Retinal pigment epithelial cell (primary cell): ENCODE data around the gene TBATA.

ENCODE experiments used
- DNase-seq: peaks from one replicate; pipeline ENCODE4 v3.0.0-alpha.2; 2010; ENCODE audit warnings: low read depth
- H3K4me3 ChIP-seq: 2 replicates; pipeline ENCODE4 v1.5.1; 2011; ENCODE audit warnings: mild to moderate bottlenecking, low read length, control low read depth, moderate library complexity
- TF ChIP-seq, protein P1 (sequence below): conservative IDR thresholded peaks from 2 replicates; pipeline ENCODE4 v1.5.1; 2011; ENCODE audit warnings: low read depth, low read length, control low read depth, inconsistent platforms

Gene TBATA

DNA sequence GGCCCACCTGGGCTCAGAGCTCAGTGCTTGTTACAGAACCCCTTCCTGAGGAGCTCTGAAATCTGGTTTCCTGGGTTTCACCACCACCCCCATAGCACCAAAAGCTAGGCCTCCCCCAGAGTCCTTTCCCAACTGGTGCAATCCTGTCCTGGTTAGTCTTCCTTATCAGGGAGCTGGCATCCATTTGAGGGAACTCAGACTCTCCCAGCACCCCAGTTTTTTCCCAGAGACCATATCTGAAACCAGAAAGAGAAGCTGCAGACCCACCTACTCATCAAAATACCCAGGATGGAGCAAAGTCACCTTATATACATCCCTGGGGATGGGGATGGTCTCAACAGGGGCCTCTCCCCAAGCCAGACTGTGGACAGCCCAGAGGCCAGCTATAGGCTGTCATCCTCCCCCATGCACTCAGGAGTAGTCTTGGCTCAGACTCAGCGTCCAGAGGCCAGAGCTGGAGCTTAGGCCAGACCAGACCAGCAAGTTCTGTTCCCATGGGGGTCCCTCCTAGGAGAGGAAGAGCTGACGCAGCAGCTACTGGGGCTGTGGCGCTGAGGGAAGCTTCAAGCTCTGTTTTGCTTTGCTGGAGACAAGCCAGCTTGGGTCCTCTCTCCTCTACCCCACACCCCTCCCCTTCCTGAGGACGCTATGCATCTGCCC lies 3.0 kb downstream of the TBATA start:
- DNase-seq, result no peak
- no peak overlapping the region for H3K4me3 ChIP-seq
- TF ChIP-seq, protein P1, sequence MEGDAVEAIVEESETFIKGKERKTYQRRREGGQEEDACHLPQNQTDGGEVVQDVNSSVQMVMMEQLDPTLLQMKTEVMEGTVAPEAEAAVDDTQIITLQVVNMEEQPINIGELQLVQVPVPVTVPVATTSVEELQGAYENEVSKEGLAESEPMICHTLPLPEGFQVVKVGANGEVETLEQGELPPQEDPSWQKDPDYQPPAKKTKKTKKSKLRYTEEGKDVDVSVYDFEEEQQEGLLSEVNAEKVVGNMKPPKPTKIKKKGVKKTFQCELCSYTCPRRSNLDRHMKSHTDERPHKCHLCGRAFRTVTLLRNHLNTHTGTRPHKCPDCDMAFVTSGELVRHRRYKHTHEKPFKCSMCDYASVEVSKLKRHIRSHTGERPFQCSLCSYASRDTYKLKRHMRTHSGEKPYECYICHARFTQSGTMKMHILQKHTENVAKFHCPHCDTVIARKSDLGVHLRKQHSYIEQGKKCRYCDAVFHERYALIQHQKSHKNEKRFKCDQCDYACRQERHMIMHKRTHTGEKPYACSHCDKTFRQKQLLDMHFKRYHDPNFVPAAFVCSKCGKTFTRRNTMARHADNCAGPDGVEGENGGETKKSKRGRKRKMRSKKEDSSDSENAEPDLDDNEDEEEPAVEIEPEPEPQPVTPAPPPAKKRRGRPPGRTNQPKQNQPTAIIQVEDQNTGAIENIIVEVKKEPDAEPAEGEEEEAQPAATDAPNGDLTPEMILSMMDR, result no peak

DNA sequence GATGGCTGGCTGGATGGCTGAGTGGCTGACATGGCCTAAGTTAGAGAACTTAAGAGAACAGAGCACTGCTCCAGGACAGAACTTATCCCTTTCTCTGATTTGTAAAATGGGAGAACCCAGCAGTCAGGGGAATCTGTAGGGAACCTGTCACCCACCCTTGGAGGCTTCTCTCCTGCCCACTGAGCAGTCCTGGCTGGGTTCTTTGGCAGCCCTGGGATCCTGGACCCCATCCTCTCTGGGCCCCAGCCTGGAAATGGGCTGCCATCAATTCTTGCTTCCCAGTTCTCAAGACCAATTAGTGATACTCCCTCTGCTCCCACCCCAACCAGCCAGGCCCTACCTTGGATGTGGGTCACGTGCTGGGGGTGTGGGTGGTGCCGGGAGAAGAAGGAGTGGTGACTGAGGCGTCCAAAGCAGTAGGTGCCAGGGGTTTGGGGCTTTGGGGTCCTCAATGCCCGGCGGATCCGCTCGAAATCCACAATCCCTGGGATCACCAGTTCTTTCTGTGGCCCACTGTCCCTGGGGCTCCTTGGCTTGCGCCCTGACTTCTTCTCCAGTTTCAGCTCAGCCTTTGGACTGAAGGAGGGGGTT lies 3.6 kb downstream of the TBATA start:
- DNase-seq, result no peak
- H3K4me3 ChIP-seq, result no peak overlapping the region
- TF ChIP-seq, protein P1, result no peak

DNA sequence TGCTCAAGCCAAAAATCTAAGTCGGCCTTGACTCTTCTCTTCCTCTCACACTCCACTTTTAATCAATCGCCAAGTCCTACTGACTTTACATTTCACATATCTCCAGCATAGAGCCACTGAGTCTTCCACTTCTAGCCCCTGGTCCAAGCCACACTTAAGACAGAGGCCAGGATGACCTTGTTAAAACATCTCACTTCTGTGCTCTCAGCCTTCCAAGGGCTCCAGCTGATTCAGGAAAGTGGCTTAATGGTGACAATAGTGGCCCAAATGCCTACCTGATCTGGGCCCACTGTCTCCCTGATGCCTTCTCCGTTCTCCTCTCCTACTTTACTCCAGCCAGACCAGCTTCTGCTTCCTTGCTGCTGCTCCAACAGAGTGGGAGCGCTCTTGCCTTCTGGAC lies 4.4 kb downstream of the TBATA start:
- H3K4me3 ChIP-seq, result no peak overlapping the region
- DNase-seq, result no peak
- TF ChIP-seq, protein P1, result no peak

GRCh38 chr10:70780370-70780760 lies 4.8 kb downstream of the TBATA start:
- H3K4me3 ChIP-seq, result no peak overlapping the region
- no peak for DNase-seq
- TF ChIP-seq, protein P1, result no peak

DNA sequence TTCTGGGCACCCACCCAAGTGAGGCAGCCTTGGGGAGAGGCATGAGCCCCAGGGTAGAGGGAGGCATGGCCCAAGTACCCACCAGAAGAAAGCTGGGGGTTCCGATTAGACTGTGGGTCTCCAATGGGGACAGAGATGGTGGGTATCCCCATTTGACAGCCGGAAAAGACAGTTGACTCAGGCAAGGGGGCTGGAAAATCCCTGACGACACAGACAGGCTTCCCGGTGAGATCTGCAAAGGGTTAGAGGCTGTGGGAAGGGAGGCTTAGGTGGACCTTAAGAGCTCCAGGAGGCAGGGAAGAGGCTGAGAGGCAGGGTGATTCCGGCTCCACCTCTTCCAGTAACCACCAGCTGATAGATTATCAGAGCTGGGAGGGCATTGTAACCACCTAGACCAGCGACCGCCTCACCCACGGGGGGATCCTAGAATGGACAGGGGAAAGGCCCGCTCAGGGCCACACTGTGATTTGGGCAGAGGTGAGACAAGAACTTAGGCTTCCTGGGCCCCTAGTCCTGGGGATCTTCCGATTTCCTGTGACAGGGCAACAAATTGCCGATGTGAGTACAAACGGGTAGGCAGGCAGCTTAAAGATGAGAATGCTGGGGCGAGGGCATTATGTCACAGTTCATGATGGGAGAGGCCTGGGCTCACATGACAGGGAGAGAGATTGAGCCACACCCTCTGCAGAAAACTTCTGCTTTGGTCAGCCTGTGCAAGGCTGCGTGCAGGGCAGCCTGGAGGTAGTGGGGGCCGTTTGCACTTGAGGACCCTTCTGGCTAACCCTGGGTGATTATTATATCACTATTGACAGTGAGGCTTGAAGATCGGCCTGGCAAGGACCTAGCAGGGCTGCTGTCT lies 5.4 kb downstream of the TBATA start:
- DNase-seq, result no peak
- H3K4me3 ChIP-seq, result no peak overlapping the region
- TF ChIP-seq, protein P1, result no peak

DNA sequence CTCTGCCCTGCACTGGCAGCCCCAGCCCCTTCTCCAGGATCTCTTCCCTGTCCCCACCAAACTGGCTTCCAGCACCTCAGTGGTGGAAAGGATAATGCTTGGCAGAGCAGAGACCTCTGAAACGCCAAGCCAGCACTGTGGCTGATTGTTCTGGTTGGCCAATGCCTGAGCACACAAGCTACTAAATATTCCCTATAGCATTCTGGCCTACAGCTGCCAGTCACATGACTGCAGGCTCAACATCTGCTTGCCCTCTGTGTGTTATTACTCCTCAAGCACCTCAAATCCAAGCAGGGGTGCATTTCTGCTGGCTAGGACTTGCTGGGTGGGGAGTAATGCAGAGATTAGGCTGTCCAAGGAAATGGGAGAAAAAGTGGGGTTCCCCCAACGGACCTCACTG lies 6.1 kb downstream of the TBATA start:
- TF ChIP-seq, protein P1, result no peak
- no peak for DNase-seq
- H3K4me3 ChIP-seq, result no peak overlapping the region
